ENCODE data around the gene SNX8. TPM values are rescaled to one million over a fixed set of nuclear protein-coding genes. Genes with fewer than 3 reads are reported as not detected.

SNX8 gene
- total RNA-seq, 1 experiment from 2014 or later: 139 TPM

GRCh38 chr7:2208712-2209111, 105.5 kb downstream of the SNX8 start:
- in situ Hi-C loops (cut with HindIII; ENCODE audit: low pct_unique_long_range_greater_than_20kb, low sequenced_read_pairs): no loop called here

GRCh38 chr7:2205036-2205780, 109.0 kb downstream of the SNX8 start:
- POLR2A ChIA-PET: no interaction called here
- in situ Hi-C loops (cut with HindIII; ENCODE audit: low pct_unique_long_range_greater_than_20kb, low sequenced_read_pairs): no loop called here
- intact Hi-C loops (cut with micrococcal nuclease; ENCODE audit: unreplicated experiment): no loop called here
- no peak overlapping the region for H3K27ac ChIP-seq (ENCODE audit: low read length)
- H3K27me3 ChIP-seq (ENCODE audit: control insufficient read depth, insufficient read depth, low read length): no peaks in the 10 kb centered on the region
- no peak for DNase-seq (ENCODE audit: low read depth, low spot score)
- no peaks in the 10 kb centered on the region for H3K4me1 ChIP-seq (ENCODE audit: control insufficient read depth, insufficient read depth, low read length)
- no peaks in the 10 kb centered on the region for H3K9me3 ChIP-seq (ENCODE audit: control insufficient read depth, insufficient read depth, low read depth, low read length)
- BruUV-seq (replicated peaks): no TSS peak
- no peak overlapping the region for H3K4me3 ChIP-seq (ENCODE audit: low read depth in 2 of 2, low read length in 2 of 2)
- CTCF ChIA-PET: no interaction called here
- H3K36me3 ChIP-seq (ENCODE audit: control insufficient read depth, insufficient read depth, low read length): peaks cover 9% of the 10 kb centered on the region
- ATAC-seq: no peak
- no peak for TF ChIP-seq TCF7L2 (IDR thresholded peaks at IDR 0.05; ENCODE audit: low read depth, low read length)
- no peak for TF ChIP-seq POLR2AphosphoS5 (IDR thresholded peaks at IDR 0.05; ENCODE audit: low read depth, low read length)
- TF ChIP-seq SIN3A (IDR thresholded peaks at IDR 0.05; ENCODE audit: borderline replicate concordance, insufficient read depth, low read depth, low read length): no peak
- no peak for TF ChIP-seq REST (IDR thresholded peaks at IDR 0.05; ENCODE audit: insufficient read depth in 1 of 2, low read depth in 2 of 2, low read length in 1 of 2)
- no peak for TF ChIP-seq CTCF (IDR thresholded peaks at IDR 0.05)

More at GRCh38 chr7:2208712-2209111, 105.5 kb downstream of the SNX8 start:
- Histone ChIP-seq H3K36me3 (ENCODE audit: control insufficient read depth, insufficient read depth, low read length) (peaks cover 9% of the 10 kb centered on the region), H3K4me1 (ENCODE audit: control insufficient read depth, insufficient read depth, low read length) (no peaks in the 10 kb centered on the region), H3K9me3 (ENCODE audit: control insufficient read depth, insufficient read depth, low read depth, low read length) (no peaks in the 10 kb centered on the region), H3K4me3 (ENCODE audit: low read depth in 2 of 2, low read length in 2 of 2) (no peak overlapping the region), H3K27ac (ENCODE audit: low read length) (no peak overlapping the region), H3K27me3 (ENCODE audit: control insufficient read depth, insufficient read depth, low read length) (no peaks in the 10 kb centered on the region)
- ATAC-seq (no peak), DNase-seq (ENCODE audit: low read depth, low spot score) (no peak)
- ChIA-PET CTCF (no interaction called here), POLR2A (no interaction called here)
- intact Hi-C loops (cut with micrococcal nuclease; ENCODE audit: unreplicated experiment): no loop called here
- no TSS peak for BruUV-seq (replicated peaks)
- TF ChIP-seq TCF7L2 (IDR thresholded peaks at IDR 0.05; ENCODE audit: low read depth, low read length): no peak
- TF ChIP-seq CTCF (IDR thresholded peaks at IDR 0.05): no peak
- no peak for TF ChIP-seq POLR2AphosphoS5 (IDR thresholded peaks at IDR 0.05; ENCODE audit: low read depth, low read length)
- TF ChIP-seq REST (IDR thresholded peaks at IDR 0.05; ENCODE audit: insufficient read depth in 1 of 2, low read depth in 2 of 2, low read length in 1 of 2): no peak
- TF ChIP-seq SIN3A (IDR thresholded peaks at IDR 0.05; ENCODE audit: borderline replicate concordance, insufficient read depth, low read depth, low read length): no peak
